ENCODE data around the gene LY6G6F.

The LY6G6F gene, protein sequence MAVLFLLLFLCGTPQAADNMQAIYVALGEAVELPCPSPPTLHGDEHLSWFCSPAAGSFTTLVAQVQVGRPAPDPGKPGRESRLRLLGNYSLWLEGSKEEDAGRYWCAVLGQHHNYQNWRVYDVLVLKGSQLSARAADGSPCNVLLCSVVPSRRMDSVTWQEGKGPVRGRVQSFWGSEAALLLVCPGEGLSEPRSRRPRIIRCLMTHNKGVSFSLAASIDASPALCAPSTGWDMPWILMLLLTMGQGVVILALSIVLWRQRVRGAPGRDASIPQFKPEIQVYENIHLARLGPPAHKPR

DNA sequence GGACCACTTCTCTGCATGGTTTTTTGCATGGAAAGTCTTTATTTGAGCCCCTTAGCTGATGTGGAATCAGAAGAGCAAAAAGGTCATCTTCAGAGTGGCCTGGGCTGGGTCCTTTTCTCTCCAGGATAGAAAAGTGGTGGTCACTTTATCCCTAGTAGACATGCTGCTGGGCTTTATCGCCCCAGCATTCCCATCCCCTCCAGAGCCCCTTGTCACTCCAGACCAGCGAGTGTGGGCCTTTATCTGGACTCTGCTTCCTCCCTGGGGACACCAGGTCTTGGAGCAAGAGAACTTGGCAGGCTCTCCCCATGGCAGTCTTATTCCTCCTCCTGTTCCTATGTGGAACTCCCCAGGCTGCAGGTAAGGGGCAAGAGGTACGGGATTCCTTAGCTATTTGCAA, at the start of gene LY6G6F:
Gene LY6G6F, plus strand, starts transcription at position 268 of the 400 bp plus-strand sequence. Its CDS starts 41 bp downstream, at position 309.
- no peaks in the 10 kb centered on the region for H3K36me3 ChIP-seq (ENCODE audit: control insufficient read depth in 2 of 2, insufficient read depth in 2 of 2, low read length in 2 of 2)
- H3K27ac ChIP-seq (ENCODE audit: low read length) = no peak within 1 kb of the TSS
- no peaks in the 10 kb centered on the region for H3K9me3 ChIP-seq (ENCODE audit: control insufficient read depth in 2 of 2, low read length in 2 of 2)
- H3K27me3 ChIP-seq (ENCODE audit: control insufficient read depth in 1 of 2, insufficient read depth in 2 of 2, low read length in 2 of 2) = peaks cover 0 to 2% of the 10 kb centered on the region in 2 donors
- H3K4me3 ChIP-seq (ENCODE audit: low read length in 2 of 2) = no peak within 1 kb of the TSS
- peaks cover 14% of the 10 kb centered on the region for H3K4me1 ChIP-seq (ENCODE audit: control insufficient read depth, insufficient read depth, low read length)
- no peak within 1 kb of the TSS for H3K9ac ChIP-seq (ENCODE audit: low read length in 2 of 2)

DNA sequence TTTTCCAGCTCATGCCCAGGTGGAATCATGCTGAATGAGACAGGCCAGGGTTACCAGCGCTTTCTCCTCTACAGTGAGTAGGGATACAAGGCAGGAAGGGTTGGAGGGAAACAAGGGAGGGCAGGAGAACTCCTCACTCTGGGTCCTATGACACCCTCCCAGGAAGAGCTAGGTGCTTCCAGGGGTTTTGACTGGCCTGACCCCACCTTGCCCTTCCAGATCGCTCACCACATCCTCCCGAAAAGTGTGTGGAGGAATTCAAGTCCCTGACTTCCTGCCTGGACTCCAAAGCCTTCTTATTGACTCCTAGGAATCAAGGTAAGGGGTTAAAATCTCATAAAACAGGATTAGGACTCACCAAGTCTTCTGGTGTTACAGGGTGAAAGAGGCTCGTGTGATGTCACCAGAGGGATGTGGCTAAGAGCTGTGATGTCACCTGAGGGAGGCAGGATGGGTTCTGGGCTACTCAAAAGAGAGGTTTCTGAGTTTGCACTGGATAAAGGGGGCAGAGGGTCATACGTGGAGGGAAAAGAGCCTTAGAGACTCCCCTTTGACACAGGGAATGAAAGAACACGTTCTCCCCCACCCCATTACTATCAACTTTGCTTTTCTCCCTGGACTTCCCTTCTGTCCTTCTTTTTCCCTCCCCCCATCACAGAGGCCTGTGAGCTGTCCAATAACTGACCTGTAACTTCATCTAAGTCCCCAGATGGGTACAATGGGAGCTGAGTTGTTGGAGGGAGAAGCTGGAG, 49.1 kb upstream of the LY6G6F start:
- Histone ChIP-seq H3K9ac (ENCODE audit: low read length in 2 of 2) (peak overlapping the region in 1 of 2 donors; percentile 23), H3K27ac (ENCODE audit: low read length) (no peak overlapping the region), H3K4me1 (ENCODE audit: control insufficient read depth, insufficient read depth, low read length) (peaks cover 42% of the 10 kb centered on the region), H3K27me3 (ENCODE audit: control insufficient read depth in 1 of 2, insufficient read depth in 2 of 2, low read length in 2 of 2) (no peaks in the 10 kb centered on the region), H3K9me3 (ENCODE audit: control insufficient read depth in 2 of 2, low read length in 2 of 2) (no peaks in the 10 kb centered on the region), H3K4me3 (ENCODE audit: low read length in 2 of 2) (no peak overlapping the region), H3K36me3 (ENCODE audit: control insufficient read depth in 2 of 2, insufficient read depth in 2 of 2, low read length in 2 of 2) (peaks cover 0 to 24% of the 10 kb centered on the region in 2 donors)

DNA sequence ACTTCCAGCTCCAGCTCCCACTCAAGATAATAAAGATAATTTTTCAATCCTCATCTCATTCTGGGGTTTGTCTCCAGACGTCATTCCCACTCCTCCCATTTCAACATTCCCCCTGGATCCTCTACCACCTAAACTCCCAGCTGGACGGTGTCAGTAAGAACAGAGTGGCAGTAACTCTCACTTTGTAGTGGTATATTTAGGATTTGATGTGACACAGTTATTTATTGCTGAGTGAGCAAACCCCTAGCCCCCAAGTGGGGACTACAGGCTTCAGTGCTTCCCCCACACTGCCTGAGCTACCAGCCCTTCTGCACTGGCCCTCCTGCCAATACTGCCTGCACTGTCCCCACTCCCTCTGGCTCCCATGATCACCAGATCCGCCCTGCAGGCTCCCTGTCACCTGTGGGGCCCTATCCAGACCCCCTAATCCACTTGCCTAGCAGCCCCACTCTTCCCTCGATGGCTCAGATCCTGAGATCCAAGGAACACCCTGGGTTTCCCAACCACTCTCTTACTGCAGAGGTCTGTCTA, 48.4 kb upstream of the LY6G6F start:
- Histone ChIP-seq H3K27me3 (ENCODE audit: control insufficient read depth in 1 of 2, insufficient read depth in 2 of 2, low read length in 2 of 2) (no peaks in the 10 kb centered on the region), H3K36me3 (ENCODE audit: control insufficient read depth in 2 of 2, insufficient read depth in 2 of 2, low read length in 2 of 2) (peaks cover 0 to 24% of the 10 kb centered on the region in 2 donors), H3K27ac (ENCODE audit: low read length) (no peak overlapping the region), H3K9ac (ENCODE audit: low read length in 2 of 2) (peak overlapping the region; percentile 23 to 55), H3K4me1 (ENCODE audit: control insufficient read depth, insufficient read depth, low read length) (peaks cover 46% of the 10 kb centered on the region), H3K9me3 (ENCODE audit: control insufficient read depth in 2 of 2, low read length in 2 of 2) (no peaks in the 10 kb centered on the region), H3K4me3 (ENCODE audit: low read length in 2 of 2) (peak overlapping the region in 1 of 2 donors; percentile 8)

DNA sequence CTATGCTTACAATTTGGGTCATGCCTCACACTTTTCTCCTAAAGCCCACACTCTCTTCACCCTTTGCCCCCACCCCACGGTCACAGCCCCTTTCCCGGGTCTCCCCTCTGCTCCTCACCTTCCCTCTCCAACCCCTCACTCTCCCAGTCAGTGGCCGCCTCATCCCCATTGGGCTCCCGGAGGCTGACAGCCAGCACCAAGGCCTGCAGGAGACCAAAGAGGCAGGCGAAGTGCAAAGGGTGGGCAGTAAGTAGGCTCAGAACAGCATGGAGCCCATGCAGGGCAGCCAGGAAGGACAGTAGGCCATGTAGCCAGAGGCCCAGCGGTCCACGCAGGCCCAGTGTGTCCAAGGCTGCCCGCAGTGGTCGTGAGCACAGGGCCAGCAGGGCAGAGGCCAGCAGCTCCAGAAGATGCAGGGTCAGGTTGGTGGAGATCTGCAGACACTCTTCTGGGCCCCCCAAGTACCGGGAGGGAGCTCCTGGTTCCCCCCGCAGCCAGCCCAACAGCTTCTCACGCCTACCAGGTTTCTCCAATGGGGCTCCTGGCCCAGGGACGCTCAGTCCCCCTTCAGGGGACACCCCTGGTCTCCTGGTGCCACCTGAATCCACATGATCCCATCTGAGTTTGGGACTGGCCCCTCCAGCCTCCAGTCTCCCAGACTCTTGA, 47.5 kb upstream of the LY6G6F start:
- Histone ChIP-seq H3K27me3 (ENCODE audit: control insufficient read depth in 1 of 2, insufficient read depth in 2 of 2, low read length in 2 of 2) (no peaks in the 10 kb centered on the region), H3K4me1 (ENCODE audit: control insufficient read depth, insufficient read depth, low read length) (peaks cover 50% of the 10 kb centered on the region), H3K9me3 (ENCODE audit: control insufficient read depth in 2 of 2, low read length in 2 of 2) (no peaks in the 10 kb centered on the region), H3K4me3 (ENCODE audit: low read length in 2 of 2) (peak overlapping the region; percentile 96 to 97), H3K36me3 (ENCODE audit: control insufficient read depth in 2 of 2, insufficient read depth in 2 of 2, low read length in 2 of 2) (peaks cover 0 to 24% of the 10 kb centered on the region in 2 donors), H3K27ac (ENCODE audit: low read length) (peak overlapping the region; percentile 87), H3K9ac (ENCODE audit: low read length in 2 of 2) (peak overlapping the region; percentile 93 to 98)

DNA sequence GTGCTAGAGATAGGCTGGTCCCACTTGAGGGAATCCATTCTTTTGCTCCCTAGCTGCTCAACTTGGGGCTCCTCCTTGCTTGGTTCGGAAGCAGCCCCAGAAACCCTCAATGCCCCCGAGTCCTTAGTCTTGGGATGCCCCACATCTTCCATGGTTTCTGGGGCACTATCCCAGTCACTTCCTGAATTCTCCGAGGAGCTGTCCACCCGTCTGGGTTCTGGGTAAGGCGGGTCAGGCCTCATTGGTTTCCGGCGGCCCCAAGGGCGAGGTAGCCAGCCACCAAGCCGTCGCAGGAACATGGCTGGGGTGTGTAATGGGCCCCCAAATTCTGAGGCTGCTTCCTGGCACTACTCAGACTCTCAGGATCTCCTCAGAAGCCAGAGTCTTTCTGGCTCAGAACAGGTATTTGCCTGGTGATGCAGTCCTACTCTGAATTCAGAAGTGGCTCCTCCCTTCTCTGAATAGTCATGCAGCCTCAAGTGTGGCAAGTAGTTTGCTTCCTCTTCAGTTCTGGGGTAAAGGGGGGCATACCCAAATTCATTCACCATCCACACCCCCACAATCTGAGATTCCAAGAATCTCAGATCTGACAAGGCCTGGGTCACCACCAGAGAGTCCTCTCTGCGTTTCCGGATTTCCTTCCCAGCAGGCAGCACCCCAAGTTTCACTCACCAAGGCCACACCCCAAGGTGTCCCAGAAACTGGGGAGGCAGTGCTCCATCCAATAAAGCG, 46.9 kb upstream of the LY6G6F start:
- no peaks in the 10 kb centered on the region for H3K27me3 ChIP-seq (ENCODE audit: control insufficient read depth in 1 of 2, insufficient read depth in 2 of 2, low read length in 2 of 2)
- H3K9ac ChIP-seq (ENCODE audit: low read length in 2 of 2) = peak overlapping the region; percentile 93 to 98
- H3K4me1 ChIP-seq (ENCODE audit: control insufficient read depth, insufficient read depth, low read length) = peaks cover 54% of the 10 kb centered on the region
- H3K36me3 ChIP-seq (ENCODE audit: control insufficient read depth in 2 of 2, insufficient read depth in 2 of 2, low read length in 2 of 2) = peaks cover 0 to 24% of the 10 kb centered on the region in 2 donors
- peak overlapping the region; percentile 87 for H3K27ac ChIP-seq (ENCODE audit: low read length)
- peak overlapping the region; percentile 96 to 97 for H3K4me3 ChIP-seq (ENCODE audit: low read length in 2 of 2)
- H3K9me3 ChIP-seq (ENCODE audit: control insufficient read depth in 2 of 2, low read length in 2 of 2) = no peaks in the 10 kb centered on the region

DNA sequence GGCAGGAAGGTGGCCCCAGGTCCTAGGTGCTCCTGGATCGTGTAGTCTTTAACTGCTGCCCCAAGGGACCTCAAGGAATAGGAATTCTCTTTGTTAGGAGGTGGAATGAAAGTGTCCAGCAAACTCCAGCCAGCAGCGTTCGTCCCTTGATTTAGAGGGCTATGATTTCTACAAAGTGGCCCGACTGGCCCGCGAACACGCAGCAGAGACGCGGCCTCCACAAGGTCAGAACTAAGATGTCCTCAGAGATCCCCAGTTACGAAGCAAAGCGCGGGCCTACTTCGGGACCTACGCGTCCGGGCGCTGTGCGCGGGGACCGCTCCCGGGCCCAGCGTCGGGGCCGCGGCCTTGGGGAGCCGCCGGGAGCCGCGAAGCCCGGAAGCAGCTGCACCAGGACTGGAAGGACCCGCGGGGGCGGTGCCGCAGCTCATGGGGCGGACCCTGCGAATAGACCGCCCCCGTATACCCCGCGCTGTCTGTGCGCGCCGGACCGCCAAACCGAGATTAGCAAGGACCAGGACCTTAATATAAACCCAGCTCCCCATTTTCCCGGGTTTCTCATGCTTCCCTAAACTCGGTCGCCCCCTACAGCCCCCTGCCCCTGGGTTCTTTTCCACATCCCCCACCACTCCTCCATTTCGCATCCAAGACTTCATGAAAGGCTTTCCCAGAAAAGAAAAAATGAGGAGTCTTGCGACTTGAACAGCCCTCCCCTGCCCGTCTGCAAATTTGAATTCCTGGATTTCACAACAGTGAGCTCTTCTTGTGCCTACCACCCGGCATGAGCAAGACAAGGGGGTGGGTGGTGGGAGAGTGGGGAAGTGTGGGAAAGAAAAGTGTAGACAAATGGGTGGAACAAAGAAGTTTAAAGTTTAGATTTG, 46.0 kb upstream of the LY6G6F start, which contains the start of gene C6orf47:
Gene C6orf47, minus strand, starts transcription at position 398 of the 881 bp plus-strand sequence. CDS start 831 bp downstream, outside the sequence.
- H3K9ac ChIP-seq (ENCODE audit: low read length in 2 of 2) = peak within 1 kb of the TSS; percentile 93 to 98
- peaks cover 57% of the 10 kb centered on the region for H3K4me1 ChIP-seq (ENCODE audit: control insufficient read depth, insufficient read depth, low read length)
- H3K27me3 ChIP-seq (ENCODE audit: control insufficient read depth in 1 of 2, insufficient read depth in 2 of 2, low read length in 2 of 2) = no peaks in the 10 kb centered on the region
- no peaks in the 10 kb centered on the region for H3K9me3 ChIP-seq (ENCODE audit: control insufficient read depth in 2 of 2, low read length in 2 of 2)
- H3K36me3 ChIP-seq (ENCODE audit: control insufficient read depth in 2 of 2, insufficient read depth in 2 of 2, low read length in 2 of 2) = peaks cover 0 to 20% of the 10 kb centered on the region in 2 donors
- H3K27ac ChIP-seq (ENCODE audit: low read length) = peak within 1 kb of the TSS; percentile 87
- peak within 1 kb of the TSS; percentile 96 to 97 for H3K4me3 ChIP-seq (ENCODE audit: low read length in 2 of 2)

DNA sequence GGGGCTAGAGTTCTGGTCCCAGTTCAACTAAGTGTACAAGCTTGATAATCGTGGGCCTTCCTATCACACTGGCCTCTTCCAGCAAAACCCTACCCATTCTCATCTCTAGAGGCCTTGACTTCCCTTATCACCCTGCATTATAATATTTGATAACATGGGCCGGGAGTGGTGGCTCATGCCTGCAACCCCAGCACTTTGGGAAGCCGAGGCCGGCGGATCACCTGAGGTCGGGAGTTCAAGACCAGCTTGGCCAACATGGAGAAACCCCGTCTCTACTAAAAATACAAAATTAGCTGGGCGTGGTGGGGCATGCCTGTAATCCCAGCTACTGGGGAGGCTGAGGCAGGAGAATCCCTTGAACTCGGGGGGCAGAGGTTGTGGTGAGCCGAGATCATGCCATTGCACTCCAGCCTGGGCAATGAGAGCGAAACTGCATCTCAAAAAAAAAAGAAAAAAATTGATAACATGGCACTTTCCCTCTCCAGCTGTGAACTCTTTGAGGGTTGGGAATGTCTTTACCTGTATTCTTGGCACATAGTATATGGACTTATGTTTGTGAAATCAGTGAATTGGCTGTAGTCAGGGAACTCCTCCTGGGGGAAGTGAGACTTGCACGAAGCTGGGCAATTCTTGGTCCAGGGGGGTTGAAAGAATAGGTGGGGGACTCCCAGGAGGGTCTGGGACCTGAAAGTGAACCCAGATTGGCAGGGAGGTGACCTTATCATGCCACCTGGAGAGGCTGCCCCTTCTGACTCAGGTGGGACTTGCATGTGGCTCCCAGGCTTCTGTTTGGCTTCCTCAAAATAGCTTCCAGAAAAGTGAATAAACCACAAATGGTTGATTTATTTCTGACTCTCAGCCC, 45.2 kb upstream of the LY6G6F start:
- peak overlapping the region; percentile 93 to 98 for H3K9ac ChIP-seq (ENCODE audit: low read length in 2 of 2)
- peaks cover 0 to 17% of the 10 kb centered on the region in 2 donors for H3K36me3 ChIP-seq (ENCODE audit: control insufficient read depth in 2 of 2, insufficient read depth in 2 of 2, low read length in 2 of 2)
- no peaks in the 10 kb centered on the region for H3K27me3 ChIP-seq (ENCODE audit: control insufficient read depth in 1 of 2, insufficient read depth in 2 of 2, low read length in 2 of 2)
- H3K27ac ChIP-seq (ENCODE audit: low read length) = peak overlapping the region; percentile 87
- H3K4me3 ChIP-seq (ENCODE audit: low read length in 2 of 2) = peak overlapping the region; percentile 96 to 97
- H3K4me1 ChIP-seq (ENCODE audit: control insufficient read depth, insufficient read depth, low read length) = peaks cover 59% of the 10 kb centered on the region
- H3K9me3 ChIP-seq (ENCODE audit: control insufficient read depth in 2 of 2, low read length in 2 of 2) = no peaks in the 10 kb centered on the region

DNA sequence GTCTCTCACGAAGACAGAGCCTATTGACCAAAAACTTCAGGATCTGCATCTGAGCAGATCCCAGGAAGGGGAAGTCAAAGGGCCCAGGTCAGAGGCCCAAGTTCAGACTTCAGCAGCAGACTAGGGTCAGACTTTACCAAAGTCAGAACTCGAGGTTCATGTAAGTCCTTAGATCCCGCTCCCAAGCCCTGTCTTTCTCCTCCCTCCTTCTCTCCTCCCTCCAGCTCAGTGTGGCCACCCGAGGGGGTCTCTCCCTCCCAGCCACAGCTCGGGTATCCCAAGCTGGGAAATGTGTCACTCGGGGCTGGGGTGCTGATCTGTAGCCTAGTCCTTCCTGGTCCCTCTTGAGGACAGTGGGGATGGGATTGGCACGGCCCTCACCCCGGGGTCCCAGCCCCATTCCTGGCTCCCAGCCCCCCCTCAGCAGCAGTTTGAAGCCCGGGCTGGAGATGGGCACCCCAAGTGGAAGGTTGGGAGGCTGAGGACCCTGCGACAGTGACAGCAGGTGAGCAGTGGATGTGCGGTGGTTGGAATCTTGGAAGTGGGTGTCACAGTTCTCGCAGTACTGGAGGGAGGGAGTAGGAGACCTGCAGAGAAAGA, 44.4 kb upstream of the LY6G6F start:
- H3K9me3 ChIP-seq (ENCODE audit: control insufficient read depth in 2 of 2, low read length in 2 of 2) = no peaks in the 10 kb centered on the region
- no peaks in the 10 kb centered on the region for H3K27me3 ChIP-seq (ENCODE audit: control insufficient read depth in 1 of 2, insufficient read depth in 2 of 2, low read length in 2 of 2)
- no peak overlapping the region for H3K9ac ChIP-seq (ENCODE audit: low read length in 2 of 2)
- no peak overlapping the region for H3K4me3 ChIP-seq (ENCODE audit: low read length in 2 of 2)
- peaks cover 0 to 14% of the 10 kb centered on the region in 2 donors for H3K36me3 ChIP-seq (ENCODE audit: control insufficient read depth in 2 of 2, insufficient read depth in 2 of 2, low read length in 2 of 2)
- H3K27ac ChIP-seq (ENCODE audit: low read length) = no peak overlapping the region
- H3K4me1 ChIP-seq (ENCODE audit: control insufficient read depth, insufficient read depth, low read length) = peaks cover 67% of the 10 kb centered on the region

All from stomach smooth muscle (tissue), 2 donors.